Activated CD8-positive, alpha-beta memory T cell treated with anti-CD3 and anti-CD28 coated beads for 48 hours (primary cell): ENCODE results near the gene OR9A2.

Experiments
- DNase-seq, 3 experiments: peaks; one replicate each; pipeline ENCODE4 v3.0.0-alpha.2; 2020; ENCODE audit warnings: low read depth in 2 of 3, low spot score in 2 of 3

OR9A2 gene, protein sequence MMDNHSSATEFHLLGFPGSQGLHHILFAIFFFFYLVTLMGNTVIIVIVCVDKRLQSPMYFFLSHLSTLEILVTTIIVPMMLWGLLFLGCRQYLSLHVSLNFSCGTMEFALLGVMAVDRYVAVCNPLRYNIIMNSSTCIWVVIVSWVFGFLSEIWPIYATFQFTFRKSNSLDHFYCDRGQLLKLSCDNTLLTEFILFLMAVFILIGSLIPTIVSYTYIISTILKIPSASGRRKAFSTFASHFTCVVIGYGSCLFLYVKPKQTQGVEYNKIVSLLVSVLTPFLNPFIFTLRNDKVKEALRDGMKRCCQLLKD

DNA sequence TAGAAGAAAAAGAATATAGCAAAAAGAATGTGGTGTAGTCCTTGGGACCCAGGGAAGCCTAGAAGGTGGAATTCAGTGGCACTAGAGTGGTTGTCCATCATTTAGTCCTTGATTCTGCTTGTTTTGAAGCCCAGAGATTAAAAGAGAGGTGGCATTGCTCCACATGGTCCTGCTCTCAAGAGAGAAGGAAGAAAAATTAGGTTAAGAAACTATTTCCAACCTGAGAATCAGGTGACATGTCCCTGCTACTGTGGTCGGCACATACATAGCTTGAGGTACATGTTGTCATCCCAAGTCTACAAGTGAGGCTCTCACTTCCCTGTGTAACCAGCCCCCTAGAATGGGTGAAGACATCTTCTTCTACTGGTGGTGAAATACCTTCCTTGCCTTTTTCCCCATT lies at the start of gene OR9A2:
Gene OR9A2, minus strand, starts transcription at position 101 of the 400 bp plus-strand sequence. Its CDS starts 0 bp downstream, at position 101.
- DNase-seq, result no peak

DNA sequence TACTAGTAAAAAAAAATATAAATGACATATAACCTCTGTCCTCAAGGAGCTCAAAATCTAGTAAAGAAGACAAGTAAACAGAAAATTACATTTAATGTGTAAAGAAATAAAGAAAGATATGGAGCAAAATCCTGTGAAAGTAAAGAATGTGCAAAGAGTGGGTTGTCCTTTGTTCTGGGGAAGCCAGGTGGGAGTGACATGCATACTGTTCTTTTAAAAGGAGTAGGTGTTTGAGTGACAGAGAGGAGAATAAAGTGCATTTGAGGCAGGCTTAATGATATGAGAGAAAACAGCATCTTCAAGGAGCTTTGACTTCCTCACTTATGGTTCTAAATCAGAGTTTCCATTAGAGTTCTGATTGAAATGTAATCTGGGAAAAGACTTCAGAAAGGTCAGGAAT lies 47.2 kb upstream of the OR9A2 start:
- DNase-seq, result no peak

DNA sequence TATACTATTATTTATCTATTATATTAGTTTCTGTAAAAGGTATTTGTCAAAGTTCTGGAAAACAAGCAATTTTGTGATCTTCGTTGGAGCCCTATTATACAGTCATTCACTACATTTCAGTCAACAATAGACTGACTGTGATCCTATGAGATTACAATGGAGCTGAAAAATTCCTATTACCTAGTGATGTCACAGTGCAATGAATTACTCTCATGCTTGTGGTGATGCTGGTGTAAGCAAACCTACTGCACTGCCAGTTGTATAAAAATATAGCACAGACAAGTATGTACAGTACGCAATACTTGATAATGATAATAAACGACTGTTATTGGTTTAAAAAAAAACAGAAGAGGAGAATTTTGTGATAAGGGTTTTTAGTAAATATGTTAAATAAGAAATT lies 46.6 kb upstream of the OR9A2 start:
- DNase-seq, result no peak

DNA sequence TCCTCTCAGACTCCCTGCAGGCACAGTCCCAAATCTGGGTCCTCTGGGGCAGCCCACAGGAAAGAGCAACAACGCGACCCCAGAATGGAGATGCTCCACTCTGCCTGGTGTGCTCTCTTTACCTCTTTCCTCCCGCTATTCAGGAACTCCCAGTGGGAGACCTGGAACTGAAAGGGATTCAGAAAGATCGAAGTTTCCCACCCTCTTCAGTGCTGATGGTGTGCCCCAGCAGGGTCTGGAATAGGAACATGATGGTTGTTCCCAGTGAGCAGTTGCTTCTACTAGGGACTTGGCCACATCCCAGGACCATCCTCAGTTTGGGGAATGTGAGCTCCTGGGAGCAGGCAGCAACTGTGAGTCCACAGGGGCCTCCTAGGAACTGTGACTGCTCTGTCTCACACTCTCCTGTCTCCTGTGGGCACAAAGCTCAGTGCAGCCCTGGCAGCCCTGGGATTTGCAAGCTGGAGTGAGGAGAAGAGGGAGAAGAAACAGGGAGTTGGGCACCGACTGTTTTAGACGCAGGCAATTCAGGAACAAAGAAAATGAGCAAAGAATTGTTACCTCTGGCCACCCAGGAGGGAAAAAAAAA lies 43.1 kb upstream of the OR9A2 start:
- DNase-seq, result no peak

DNA sequence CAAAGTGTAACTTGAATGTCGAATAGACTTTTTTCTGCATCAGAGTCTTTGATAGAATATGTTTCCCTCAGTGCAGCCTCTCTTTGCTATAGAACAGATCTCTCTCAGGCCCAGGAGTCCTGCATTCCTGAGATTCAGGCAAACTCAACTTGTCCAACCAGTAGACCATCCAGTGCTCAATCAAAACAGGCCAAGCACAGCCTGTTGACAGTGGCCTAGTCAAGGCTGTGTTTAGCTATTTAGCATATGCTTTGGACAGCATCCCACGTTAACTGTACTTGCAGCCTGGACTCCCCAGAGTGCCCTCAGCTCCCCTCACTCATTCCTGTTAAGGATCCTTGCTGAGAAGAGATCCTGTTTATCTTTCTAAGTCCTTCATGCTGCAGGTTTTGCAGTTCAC lies 41.5 kb upstream of the OR9A2 start:
- no peak for DNase-seq

DNA sequence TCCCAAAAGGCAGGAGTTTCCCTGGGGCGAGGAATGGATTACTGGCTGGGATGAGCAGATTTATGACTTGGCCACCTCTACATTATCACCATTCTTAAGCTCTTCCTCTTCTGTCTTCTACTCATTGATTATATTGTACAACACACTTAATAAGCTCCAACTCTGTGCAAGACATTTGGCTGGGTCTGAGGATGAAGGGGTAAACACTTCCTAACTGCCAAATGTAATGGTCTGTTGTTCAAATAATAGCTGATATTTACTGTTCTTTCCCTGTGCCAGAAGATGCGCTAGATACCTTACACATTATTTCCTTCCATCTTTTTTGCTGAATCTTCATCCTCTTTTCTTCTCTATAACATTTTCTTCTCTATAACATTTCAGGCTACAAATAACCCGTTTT lies 36.8 kb upstream of the OR9A2 start:
- DNase-seq, result no peak

DNA sequence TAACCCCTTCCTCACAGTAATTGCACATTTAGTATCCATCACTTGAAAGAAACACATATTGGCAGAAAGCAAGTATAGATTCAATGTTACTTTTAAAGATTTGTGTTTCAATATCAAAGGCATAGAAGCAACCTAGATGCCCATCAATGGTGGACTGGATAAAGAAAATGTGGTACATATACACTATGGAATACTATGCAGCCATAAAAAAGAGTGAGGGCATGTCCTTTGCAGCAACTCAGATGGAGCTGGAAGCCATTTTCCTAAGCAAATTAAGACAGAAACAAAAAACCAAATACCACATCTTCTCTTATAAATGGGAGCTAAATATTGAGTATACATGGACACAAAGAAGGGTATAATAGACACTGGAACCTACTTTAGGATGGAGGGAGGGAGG lies 28.8 kb upstream of the OR9A2 start:
- DNase-seq, result no peak

DNA sequence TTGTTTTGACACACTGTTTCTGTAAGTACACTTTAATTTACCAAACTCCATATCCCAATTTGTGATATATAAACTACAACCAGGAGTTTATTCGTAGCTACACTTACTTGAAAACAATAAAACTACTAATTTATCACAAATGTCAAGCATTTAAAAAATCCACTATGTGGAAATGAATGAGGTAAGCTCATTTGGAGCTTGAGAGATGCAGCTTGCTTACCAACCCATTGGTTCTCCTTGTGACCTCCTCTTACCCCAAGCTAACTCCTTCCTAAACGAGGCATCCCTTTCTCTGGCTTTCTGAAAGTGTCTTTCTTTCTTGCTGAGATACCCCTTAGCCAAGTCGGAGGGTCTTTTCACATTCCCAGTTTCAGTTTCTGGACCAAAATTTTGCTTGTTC lies 27.7 kb upstream of the OR9A2 start:
- no peak for DNase-seq

DNA sequence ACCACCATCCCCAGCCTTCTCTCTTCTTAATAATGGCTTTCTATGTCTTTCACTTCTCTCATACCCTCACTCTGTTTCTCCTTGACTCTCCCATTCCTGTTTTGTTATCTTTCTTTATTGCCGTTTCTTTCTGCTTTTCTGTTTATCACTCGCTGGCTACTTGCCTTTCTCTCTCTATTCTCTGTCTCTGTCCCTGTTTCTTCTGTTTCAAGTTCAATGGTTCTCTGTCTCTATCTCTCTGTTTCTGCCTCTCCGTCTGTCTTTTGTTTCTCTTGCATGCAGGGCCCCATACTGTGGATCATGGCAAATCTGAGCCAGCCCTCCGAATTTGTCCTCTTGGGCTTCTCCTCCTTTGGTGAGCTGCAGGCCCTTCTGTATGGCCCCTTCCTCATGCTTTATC lies 25.1 kb upstream of the OR9A2 start, which contains the start of gene OR6V1:
Gene OR6V1, plus strand, starts transcription at position 301 of the 400 bp plus-strand sequence. Its CDS starts 0 bp downstream, at position 301.
- no peak for DNase-seq

DNA sequence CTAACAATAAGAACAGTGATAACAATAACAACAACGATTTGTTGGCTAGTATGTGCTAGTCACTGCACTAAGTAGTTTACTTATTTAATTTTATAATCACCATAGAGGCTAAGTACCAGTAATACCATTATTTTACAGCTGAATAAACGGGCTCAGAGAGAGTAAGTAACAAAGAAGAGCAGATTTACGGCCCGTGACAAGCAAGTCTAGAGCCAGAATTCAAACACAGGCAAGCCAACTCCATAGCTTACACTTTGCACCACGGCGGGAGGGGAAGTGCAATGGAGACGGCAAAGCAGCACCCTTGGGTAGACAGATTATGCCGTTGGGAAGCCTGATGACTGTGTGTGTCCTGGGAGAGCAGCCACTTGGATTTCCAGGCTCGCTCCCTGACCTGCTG lies 24.0 kb upstream of the OR9A2 start:
- DNase-seq, result no peak

DNA sequence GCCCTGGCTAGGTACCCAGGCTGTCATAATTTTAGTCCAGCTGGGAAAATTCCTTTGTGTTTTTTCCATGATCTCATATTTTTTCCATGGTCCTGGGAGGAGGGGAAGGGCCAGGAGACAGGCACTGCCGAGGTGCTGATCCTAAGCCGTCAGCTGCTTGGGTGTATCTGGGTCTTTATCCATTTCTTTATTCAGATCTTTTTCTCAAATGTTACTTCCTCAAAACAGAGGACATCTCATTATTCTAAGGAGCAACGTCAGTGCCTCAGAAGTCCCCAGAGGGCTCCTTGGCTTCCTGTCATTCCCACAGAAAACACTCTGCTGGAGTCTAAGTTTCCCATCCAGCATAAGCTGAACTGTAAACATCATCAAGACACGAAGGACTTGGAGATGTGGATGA lies 22.4 kb upstream of the OR9A2 start:
- DNase-seq, result no peak

DNA sequence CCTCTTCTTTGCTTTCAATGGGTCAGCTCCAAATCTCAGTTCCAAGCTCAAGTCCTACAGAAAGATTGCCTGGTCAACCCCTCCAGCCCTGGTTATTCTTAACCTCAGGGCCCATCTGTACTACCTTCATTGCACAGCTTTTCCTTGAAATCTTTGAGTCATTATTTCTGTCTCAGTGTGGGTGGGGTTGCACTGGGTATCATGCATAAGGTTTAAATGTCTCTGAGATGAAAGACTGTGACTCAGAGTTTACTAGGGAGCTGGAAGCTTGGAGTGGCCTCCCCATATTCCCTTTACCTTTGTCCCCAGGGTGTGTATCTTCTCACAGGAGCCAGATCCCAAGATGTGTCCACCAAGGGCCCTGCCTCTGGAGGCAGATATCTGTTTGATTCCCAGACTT lies 21.9 kb upstream of the OR9A2 start:
- DNase-seq, result no peak

DNA sequence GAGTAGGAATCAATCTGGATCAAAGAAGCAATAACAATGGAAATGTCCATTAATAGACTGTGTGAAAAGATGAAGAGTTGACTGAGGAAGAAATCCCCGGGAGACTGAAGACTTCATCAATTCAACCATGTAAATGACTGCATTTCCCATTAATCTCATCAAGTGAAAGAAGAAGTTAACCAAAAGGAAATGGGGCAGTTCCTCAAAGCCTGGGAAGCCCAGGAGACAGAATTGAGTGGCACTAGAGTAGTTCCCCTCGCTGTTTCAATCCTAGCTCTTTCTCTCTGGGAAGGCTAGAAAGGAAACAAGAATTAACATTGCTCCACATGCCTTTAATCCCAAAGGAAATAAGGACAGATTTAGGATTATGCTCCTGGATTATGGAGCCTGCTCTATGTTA lies 20.4 kb upstream of the OR9A2 start:
- no peak for DNase-seq

DNA sequence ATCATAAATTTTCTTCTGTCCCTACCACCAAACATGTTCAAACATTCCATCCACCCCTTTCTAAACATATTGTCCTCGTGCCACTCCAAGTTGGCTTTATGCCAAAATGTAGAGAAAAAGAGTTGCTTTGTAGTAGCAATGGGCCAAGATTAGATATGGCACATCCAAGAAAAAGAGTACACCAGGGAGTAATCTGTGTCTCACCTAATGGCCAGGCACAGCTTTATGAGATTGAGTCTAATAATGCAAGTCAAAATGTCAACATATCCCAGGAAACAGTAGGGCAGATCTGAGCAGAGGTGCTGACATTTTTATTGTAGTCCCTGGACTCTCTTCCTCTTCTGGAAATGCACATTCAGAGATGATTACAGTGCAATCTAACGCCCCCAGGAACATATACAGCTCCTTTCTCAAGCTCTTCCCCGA lies 19.5 kb upstream of the OR9A2 start:
- no peak for DNase-seq

DNA sequence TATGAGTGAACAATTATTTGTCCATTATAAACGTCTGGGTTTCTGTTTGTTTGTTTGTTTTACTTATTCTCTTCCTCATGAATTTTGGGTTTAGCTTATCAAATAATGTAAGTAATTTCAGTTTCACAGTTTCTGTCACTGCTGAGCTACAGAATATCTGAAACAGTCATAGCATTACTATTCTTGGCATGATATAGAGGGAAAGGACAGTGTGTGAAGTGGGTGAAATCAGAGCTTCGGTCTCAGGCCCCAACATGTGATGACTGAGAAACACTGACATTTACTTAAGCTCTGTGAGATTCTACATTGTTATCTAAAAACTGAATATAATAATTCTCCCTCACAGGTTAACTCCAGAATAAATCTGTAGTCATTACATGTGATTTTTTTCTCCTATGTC lies 16.5 kb upstream of the OR9A2 start:
- no peak for DNase-seq

DNA sequence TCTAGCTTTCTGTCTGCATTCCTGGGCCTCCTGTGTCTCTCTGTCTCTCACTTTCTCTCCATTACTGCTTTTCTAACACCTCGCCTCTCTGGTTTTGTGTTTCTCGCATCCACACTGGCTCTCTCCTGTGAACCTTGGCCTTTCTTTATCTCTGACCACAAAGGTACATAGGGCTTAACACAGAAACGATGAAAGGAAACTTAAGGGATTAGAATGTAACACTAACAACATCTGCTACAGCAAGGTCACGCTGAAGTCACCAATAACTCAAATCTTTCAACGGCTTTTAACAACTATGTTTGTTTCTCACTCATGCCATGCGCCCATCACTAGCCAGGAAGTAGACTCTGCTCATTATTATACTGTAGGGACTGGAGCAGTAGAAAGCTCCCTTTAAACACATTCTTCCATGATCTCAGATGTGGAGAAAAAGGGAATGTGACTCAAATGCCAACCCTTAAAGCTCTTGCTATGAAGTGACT lies 15.9 kb upstream of the OR9A2 start:
- no peak for DNase-seq

DNA sequence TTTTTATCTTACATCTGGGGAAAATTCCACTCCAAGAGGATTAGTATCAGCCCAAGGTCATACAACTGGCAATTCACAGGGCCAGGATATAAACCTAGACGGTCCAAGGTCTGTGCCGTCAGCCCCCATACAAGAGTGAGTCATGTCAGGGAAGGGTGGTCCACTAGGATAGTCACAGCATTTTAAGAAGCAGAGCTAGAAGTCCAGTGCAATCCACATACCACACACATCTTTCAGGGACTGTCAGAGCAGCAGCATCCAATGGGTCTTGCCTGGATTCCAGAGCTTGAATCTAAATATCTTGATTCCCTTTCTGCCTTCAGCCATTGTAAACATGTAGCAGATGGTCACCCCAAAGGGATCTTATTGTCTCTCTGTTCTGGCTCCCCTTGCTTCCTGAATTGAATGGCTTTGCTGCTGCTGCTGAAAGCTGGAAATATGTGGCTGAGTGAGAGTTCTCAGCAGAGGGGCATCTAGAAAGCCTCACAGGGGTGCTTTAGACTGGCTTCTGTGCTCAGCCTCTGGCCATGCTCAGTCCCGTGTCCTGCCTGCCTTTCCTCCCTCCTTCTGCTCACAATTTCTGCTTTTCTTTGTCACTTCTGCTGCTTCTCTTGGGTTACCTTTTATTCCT lies 15.3 kb upstream of the OR9A2 start:
- DNase-seq, result no peak

DNA sequence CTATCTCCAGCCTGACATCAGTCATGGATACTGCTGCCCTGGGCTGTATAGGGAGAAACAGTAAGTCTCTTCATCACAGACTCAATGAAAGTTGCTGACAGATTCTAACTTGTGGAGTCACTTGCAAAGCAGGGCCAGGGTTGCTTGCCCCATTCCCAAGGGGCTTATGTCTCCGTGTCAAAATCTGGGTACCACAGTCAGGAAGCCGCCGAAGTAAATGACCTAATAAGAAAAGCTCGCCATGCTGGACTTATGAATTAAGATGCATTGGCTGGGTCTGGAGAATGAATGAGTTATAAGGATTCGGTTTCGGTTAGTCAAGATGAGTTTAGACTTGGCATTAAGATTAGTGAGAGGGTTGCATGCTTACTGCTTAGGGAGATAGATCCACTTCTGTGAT lies 14.4 kb upstream of the OR9A2 start:
- no peak for DNase-seq

DNA sequence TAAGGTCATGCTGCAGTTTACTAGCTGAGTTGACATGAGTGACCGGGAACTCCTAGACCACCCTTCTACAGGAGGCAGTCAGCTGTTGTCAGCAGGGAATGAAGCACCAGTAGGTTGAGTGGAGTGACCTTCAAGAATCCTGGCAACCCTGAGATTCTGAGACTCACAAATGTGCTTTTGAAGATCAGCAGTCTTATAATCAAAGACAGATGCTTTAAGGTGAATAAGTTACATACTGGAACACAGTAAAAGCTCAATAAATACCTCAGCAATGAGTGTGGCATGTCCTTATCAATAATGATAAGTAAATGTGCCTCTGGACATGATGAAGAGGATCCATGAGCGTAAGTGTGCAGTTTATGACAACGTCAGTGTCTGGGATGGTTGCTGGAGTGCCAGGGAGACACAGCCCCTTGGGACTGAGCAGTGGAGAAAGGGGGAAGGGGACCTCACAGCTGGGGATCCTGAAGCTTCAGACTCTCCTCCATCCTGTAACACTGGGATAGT lies 13.3 kb upstream of the OR9A2 start:
- DNase-seq, result no peak

DNA sequence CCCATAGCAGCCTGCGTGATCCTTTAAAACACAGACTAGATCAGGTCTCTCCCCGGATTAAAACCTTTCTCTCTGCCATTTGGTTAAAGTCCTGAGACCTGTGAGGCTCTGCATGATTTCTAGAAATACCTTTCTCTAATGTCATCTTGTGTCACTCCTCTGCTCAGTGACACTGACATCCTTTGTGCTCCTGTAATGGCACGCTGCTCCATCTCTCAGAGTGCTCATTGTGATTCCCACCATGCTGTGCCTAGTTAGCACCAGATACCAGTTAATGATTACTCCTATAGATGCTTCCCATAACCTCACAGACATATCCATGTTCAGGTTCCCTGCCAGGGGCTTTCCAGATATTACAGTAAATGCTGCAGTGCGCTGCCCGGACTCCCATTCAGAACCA lies 11.7 kb upstream of the OR9A2 start:
- DNase-seq, result no peak

DNA sequence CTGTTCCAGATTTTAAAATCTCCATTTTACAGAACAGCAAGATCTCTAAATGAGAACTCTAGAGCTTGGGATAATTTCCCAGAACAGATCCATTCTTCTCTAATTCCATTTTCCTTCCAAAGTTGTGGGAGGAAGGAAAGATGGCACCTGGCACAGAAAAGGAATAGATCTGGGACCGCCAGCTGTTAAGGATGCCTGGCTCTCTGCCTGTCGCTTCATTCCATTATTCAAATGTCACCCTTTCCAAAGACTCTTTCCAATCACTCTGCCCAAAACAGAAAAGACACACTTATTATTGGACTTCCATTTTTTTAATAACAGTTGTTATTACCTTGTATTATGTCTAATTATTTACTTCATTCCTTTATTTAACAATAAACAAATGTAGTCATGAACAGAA lies 751 bp upstream of the OR9A2 start:
- DNase-seq, result no peak

DNA sequence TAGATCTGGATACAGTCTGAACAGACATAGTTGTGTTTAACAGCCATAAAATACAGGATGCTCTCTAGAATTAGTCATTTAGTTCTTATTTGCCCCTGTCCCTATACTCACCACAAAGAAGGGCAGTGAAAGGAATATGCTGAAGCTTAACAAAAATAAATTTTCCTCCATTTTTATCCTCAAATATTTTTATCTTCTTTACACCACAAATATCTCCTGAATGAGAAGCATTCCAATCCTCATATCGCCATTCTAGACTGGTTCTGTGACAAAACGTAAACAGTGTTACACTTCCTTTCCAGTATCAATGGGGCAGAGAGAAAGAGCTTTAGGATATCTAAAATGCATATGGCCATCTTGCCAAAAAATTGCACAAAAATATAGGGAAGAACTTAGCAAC lies 1.6 kb downstream of the OR9A2 start:
- no peak for DNase-seq
